ENCODE measurements around the gene QSOX2. TPM values are rescaled to one million over a fixed set of nuclear protein-coding genes. Genes with fewer than 3 reads are reported as not detected.

Gene QSOX2
- total RNA-seq, 1 donor from 2014 or later: 27.9 TPM

DNA sequence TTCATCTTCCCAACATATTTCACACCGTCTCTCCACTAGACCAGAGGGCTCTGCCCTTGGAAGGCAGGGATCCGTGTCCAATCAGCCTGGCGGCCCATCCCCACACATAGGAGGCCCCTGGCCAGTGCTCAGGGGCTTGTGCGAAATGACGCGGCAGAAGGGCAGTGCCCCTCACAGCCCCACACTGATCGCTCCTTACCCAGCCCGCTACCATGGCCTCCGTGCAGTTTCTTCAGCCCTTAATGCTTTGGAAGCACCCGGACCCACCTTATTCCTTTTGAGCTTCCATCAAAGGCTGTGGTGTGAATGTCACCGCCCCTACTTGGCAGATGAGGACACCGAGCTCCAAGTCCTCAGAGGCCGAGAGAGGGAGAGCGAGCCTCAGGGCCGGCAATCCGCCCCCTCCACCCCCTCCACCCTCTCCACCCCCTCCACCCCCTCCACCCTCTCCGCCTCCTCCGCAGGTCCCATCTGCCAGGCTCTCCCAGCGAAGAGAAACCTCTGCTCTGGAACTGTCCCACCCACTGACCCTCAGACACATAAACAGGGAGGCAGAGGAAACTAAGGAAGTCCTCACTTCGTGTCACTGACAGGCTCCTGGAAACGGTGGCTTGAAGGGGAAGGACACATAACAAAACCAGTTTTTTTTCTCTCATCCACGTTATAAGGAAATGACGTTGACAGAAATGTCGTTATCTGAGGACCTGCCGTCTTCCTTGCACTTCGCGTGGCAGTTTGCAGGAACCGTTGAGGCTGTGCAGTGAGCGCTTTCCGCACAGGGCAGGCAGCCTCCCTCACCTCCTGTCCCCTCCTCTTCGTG is 13.9 kb downstream of the QSOX2 start:
- peaks cover 50% of the 10 kb centered on the region for H3K4me1 Mint-ChIP-seq (ENCODE audit: low read depth)
- H3K36me3 Mint-ChIP-seq (ENCODE audit: low read depth): peaks cover 27% of the 10 kb centered on the region
- no peaks in the 10 kb centered on the region for H3K9me3 Mint-ChIP-seq
- no peaks in the 10 kb centered on the region for H3K27me3 Mint-ChIP-seq (ENCODE audit: insufficient read depth)
- peak overlapping the region; percentile 68 for H3K4me3 Mint-ChIP-seq
- peak overlapping the region; percentile 92 for H3K27ac Mint-ChIP-seq
- DNase-seq (ENCODE audit: low spot score): peak; percentile 35
- intact Hi-C loops (cut with micrococcal nuclease): loop anchor here (1.0 kb wide), 2 partner anchors 13 to 52 kb away; no protein-coding TSS in a partner anchor

DNA sequence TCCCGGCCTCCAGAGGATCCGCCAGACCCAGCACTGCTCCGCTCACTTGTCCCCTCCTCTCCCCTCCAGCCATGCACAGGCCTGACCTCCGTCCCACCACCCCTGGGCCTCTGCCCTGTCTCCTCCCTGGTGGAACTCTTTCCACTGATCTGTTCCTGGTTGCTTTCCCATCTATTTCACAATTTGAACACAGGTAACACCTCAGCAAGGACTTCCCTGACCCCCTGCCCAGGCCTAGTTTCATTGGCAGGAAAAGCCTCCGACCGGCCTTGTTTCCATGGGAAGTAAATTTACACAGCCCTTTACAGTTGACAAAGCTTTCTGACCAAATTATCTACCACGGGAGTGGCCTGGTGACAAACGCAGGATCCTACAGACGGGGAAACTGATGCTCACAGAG is 14.8 kb downstream of the QSOX2 start:
- intact Hi-C loops (cut with micrococcal nuclease): no loop called here
- H3K9me3 Mint-ChIP-seq: no peaks in the 10 kb centered on the region
- H3K4me1 Mint-ChIP-seq (ENCODE audit: low read depth): peaks cover 50% of the 10 kb centered on the region
- no peaks in the 10 kb centered on the region for H3K27me3 Mint-ChIP-seq (ENCODE audit: insufficient read depth)
- no peak for DNase-seq (ENCODE audit: low spot score)
- peak overlapping the region; percentile 40 for H3K4me3 Mint-ChIP-seq
- H3K36me3 Mint-ChIP-seq (ENCODE audit: low read depth): peaks cover 25% of the 10 kb centered on the region
- H3K27ac Mint-ChIP-seq: peak overlapping the region; percentile 79

DNA sequence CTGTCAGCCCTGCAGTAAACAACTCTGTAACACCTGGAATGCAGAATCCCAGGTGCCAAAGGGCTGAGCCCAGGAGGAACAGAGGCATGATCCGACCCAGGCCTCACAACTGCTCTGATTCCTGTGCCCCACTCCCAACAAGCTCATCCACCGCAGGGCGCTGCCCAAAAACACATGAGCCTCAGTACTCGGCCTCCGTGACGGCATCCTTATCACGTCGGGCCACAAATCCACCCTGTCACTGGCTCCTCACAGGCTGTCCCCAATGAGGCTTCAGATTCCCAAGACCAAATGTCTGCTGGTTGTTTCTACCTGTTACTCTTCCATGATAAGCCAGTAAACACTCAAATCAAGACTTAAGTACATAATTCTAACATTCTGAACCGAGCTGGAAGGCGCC is 15.2 kb downstream of the QSOX2 start:
- Mint-ChIP-seq H3K4me3 (no peak overlapping the region), H3K36me3 (ENCODE audit: low read depth) (peaks cover 22% of the 10 kb centered on the region), H3K4me1 (ENCODE audit: low read depth) (peaks cover 50% of the 10 kb centered on the region), H3K27ac (no peak overlapping the region), H3K27me3 (ENCODE audit: insufficient read depth) (no peaks in the 10 kb centered on the region), H3K9me3 (no peaks in the 10 kb centered on the region)
- intact Hi-C loops (cut with micrococcal nuclease): no loop called here
- DNase-seq (ENCODE audit: low spot score): no peak

DNA sequence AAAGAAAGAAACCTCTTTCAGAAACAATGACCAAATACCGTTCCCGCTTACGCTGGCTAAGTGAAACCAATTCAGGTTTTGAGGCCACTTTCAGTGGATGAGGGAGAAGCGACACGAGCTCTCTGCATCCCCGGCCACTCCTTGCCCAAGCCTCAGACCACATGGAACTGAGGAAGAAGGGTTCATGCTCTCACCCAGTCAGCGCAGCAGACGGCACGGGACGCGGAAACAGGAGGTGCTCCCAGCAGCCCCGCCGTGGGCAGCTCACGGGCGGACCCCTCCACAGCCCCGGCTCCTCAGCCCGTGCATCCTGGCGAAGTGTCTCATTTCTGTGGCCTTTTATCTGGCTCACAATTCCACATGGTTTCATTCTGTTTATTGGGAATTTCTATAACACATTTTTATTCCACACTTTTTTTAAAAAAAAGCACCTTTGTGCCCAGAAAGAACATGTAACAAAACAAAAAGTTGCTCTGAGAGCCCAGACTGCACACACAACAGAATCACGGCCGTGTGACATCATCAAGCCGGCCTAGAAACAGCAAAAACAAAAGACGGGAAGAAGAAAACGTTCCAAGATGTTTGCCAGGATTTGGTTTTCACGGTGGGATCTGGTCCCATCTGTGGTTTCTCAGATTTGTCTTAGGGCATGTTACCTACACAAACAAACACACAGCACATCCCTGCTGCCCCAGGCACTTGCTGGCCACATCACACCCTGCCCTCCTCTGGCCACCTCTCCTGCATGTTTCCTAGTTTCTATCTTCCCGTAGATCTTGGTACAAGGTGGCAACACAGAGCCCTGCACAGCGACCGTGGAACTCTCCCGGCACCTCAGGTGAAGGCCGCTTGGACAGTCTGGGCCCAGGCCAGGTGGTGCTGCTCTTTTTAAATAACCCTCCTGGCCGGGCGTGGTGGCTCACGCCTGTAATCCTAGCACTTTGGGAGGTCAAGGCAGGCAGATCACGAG is 16.2 kb downstream of the QSOX2 start:
- Mint-ChIP-seq H3K27ac (no peak overlapping the region), H3K4me1 (ENCODE audit: low read depth) (peaks cover 56% of the 10 kb centered on the region), H3K36me3 (ENCODE audit: low read depth) (peaks cover 19% of the 10 kb centered on the region), H3K27me3 (ENCODE audit: insufficient read depth) (no peaks in the 10 kb centered on the region), H3K4me3 (no peak overlapping the region), H3K9me3 (no peaks in the 10 kb centered on the region)
- no peak for DNase-seq (ENCODE audit: low spot score)
- intact Hi-C loops (cut with micrococcal nuclease): no loop called here

DNA sequence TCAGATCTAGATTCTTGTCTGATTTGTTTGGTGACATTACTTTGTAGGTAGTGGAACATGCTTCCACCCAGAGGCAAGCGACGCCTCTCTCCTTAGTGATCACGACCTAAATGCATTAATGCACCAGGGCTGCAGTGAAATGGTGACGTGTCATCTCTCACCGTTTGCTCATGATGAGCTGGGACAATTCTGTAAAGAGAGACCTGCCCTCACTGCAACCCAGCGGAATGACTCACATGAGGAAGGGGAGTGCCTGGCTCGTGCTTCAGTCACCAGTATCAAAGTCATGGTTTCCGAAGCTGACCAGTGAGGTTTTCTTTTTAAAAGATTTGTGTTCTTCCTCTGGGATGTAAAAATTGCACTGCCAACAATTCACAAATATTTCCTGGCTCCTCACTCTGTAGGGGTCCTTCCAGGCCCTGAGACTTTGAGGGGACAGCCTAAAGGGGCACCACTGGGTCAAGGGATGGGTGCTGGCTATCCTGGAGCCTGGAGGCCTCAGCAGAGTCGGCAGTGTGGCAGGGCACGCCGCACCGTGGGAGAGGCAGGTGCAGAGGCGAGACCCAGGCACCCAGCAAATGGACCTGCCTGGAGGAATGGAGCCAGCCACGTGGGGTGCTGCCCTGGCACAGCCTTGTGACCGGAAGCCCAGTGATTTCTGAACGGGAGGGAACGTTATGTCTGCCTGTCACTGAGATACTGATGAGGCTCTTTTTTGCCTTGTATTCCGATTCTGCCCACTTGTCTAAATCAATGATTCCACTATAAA is 17.3 kb downstream of the QSOX2 start:
- Mint-ChIP-seq H3K36me3 (ENCODE audit: low read depth) (peaks cover 14% of the 10 kb centered on the region), H3K4me3 (no peak overlapping the region), H3K4me1 (ENCODE audit: low read depth) (peaks cover 45% of the 10 kb centered on the region), H3K27me3 (ENCODE audit: insufficient read depth) (no peaks in the 10 kb centered on the region), H3K9me3 (no peaks in the 10 kb centered on the region), H3K27ac (peak overlapping the region; percentile 6)
- intact Hi-C loops (cut with micrococcal nuclease): no loop called here
- DNase-seq (ENCODE audit: low spot score): no peak

DNA sequence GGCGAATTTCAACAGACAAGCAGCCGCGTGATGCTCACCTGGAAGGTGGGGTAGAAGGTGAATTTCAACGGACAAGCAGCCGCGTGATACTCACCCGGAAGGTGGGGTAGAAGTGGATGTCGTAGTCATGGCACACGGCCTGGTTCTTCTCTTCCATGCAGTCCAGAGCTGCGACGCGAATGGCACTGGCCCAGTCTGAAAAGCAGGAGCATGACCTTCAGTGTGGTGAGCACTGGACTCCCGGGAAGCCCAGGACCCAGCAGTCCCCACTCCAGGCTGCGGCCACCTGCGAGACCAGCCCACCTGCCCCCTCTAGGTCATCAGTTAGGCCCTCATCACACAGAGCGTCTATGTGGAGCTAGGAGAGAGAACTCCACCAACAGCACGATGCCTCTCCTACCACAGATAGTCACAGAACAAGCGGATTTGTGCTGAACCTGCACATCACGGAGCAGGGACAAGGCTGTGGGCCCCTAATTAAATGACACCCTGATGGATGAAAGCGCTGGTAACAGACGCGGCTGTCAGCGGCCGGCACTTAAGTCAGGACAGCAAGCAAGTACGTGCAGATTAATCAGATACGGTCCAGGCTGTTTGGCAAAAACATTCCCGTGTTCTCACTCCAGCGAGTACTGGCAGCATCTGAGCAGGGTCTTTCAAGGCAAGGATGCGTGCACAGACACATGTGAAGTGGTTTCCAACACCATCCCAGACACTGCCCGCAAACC is 18.8 kb downstream of the QSOX2 start:
- peaks cover 17% of the 10 kb centered on the region for H3K36me3 Mint-ChIP-seq (ENCODE audit: low read depth)
- no peak overlapping the region for H3K4me3 Mint-ChIP-seq
- H3K27ac Mint-ChIP-seq: no peak overlapping the region
- H3K4me1 Mint-ChIP-seq (ENCODE audit: low read depth): peaks cover 34% of the 10 kb centered on the region
- DNase-seq (ENCODE audit: low spot score): no peak
- intact Hi-C loops (cut with micrococcal nuclease): no loop called here
- no peaks in the 10 kb centered on the region for H3K27me3 Mint-ChIP-seq (ENCODE audit: insufficient read depth)
- no peaks in the 10 kb centered on the region for H3K9me3 Mint-ChIP-seq

DNA sequence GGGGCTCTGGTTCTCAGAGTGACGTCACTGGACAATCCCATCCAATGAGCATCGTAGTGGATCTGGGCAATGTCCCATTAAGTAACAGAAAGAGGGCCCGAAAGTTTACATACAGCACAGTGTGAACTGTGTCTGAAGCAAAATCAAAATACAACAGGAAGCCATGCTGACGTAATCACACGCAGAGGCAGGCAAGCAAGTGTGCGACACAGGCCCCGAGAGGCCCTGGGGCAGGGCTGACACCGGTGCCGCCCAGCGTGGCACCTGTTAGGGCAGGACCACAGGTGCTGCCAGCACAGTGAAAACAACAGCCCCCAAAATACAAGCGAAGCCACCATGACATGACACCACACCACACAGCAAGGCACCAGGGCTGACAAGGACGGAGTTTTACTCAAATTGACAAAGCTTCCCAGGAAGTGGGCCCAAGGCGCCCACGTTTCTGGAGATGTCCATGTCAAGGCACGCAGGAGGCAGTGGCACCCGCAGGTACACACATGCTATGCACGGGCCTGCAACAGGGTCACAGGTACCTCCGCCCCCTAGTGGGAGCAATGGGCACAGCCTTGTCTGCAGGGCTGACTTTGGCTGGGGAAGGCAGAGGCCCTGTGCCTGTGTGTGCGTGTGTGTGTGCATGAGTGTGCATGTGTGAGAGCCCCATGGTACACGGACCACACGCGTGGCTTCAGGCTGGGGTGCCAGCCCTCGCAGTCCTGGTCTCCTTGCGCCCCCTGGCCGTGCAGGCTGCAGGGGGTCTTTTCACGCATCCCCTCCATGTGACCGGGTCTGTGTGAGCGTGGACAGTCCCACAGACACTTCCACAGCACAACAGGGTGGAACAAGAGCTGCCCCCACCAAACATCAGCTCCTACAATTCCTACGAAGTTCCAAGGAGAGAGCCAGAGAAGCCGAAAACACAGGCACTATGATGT is 19.6 kb downstream of the QSOX2 start:
- H3K36me3 Mint-ChIP-seq (ENCODE audit: low read depth): peaks cover 17% of the 10 kb centered on the region
- no peak overlapping the region for H3K27ac Mint-ChIP-seq
- peaks cover 32% of the 10 kb centered on the region for H3K4me1 Mint-ChIP-seq (ENCODE audit: low read depth)
- no peaks in the 10 kb centered on the region for H3K27me3 Mint-ChIP-seq (ENCODE audit: insufficient read depth)
- H3K4me3 Mint-ChIP-seq: no peak overlapping the region
- intact Hi-C loops (cut with micrococcal nuclease): no loop called here
- no peaks in the 10 kb centered on the region for H3K9me3 Mint-ChIP-seq
- peak; percentile 55 for DNase-seq (ENCODE audit: low spot score)

DNA sequence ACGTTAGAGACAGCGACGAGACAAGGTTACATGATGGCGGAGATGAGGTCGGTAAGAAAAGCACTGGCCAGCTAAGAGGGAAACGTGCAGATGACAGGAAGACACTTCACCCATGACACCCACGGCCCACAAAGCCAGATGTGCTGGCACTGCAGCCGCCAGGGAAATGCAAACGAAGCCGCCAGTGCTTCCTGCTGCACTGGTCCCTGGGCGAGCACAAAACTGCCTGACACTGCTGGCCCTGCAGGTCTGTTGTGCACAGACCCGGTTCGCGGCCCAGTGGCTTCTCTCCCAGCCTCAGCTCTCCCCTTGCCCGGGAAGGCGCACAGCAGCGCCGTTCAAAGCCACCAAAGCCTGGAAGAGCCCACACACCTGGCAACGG is 20.3 kb downstream of the QSOX2 start:
- H3K4me3 Mint-ChIP-seq: no peak overlapping the region
- no peak for DNase-seq (ENCODE audit: low spot score)
- peaks cover 26% of the 10 kb centered on the region for H3K4me1 Mint-ChIP-seq (ENCODE audit: low read depth)
- no peaks in the 10 kb centered on the region for H3K27me3 Mint-ChIP-seq (ENCODE audit: insufficient read depth)
- H3K9me3 Mint-ChIP-seq: no peaks in the 10 kb centered on the region
- no peak overlapping the region for H3K27ac Mint-ChIP-seq
- intact Hi-C loops (cut with micrococcal nuclease): no loop called here
- peaks cover 16% of the 10 kb centered on the region for H3K36me3 Mint-ChIP-seq (ENCODE audit: low read depth)

DNA sequence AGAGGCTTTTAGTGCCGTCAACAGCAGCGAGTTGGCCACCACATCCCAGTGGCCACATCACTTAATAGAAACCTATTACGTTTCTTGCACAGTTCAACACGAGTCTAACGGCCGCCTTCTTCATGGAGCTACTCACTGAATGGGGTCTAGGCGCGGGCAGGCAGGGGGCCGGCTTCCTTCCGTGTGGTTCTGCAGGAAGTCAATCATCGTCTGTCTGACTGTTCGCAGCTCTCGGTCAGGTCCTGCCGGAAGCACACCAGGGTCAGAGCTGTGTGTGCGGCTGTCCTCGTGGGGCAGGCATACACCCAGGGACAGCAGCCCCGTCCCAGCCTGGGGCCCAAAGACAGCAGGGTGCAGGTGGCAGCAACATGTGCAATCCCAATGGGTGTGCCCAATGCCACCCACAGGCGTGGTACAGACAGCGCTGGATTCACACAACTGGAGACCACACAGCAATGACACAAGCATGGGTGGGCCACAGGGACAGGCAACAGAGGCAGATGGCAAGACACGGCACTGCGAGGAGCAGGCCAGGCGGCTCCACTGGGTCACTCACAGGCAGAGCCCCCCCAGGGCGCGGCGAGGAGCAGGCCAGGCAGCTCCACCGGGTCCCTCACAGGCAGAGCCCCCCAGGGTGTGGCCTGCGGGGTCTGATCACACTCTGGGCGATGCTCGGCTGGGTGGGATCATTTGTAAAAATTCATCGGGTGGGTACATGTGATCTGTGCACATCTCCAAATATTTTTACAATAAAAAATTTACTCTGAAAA is 21.6 kb downstream of the QSOX2 start:
- Mint-ChIP-seq H3K4me3 (no peak overlapping the region), H3K27me3 (ENCODE audit: insufficient read depth) (no peaks in the 10 kb centered on the region), H3K36me3 (ENCODE audit: low read depth) (peaks cover 16% of the 10 kb centered on the region), H3K27ac (no peak overlapping the region), H3K4me1 (ENCODE audit: low read depth) (peaks cover 24% of the 10 kb centered on the region), H3K9me3 (no peaks in the 10 kb centered on the region)
- DNase-seq (ENCODE audit: low spot score): no peak
- intact Hi-C loops (cut with micrococcal nuclease): no loop called here

DNA sequence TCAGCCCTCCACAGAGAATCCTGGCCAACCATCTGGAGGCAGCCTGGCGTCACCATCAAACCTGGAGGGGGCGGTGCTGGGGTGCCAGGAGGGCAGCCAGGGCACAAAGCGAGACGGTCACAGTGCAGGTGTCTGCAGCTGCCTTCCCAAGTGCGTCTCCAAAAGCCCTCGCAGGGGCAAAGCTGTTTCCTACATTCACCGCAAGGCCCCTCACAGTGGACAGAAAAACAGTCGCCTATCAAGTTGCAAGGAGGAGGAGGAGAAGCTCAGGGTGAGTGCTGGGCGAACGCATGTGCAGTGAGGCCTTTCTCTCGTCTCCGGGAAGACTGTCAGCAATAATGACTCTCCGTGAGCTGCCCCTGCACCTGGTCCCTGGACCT is 22.7 kb downstream of the QSOX2 start:
- DNase-seq (ENCODE audit: low spot score): no peak
- Mint-ChIP-seq H3K4me1 (ENCODE audit: low read depth) (peaks cover 14% of the 10 kb centered on the region), H3K4me3 (no peak overlapping the region), H3K27ac (no peak overlapping the region), H3K36me3 (ENCODE audit: low read depth) (peaks cover 14% of the 10 kb centered on the region), H3K9me3 (no peaks in the 10 kb centered on the region), H3K27me3 (ENCODE audit: insufficient read depth) (no peaks in the 10 kb centered on the region)
- intact Hi-C loops (cut with micrococcal nuclease): no loop called here
